Mesothelial cell of epicardium (in vitro differentiated cells): Measurements from ENCODE around the gene COPS2. TPM values are rescaled to one million over a fixed set of nuclear protein-coding genes. Genes with fewer than 3 reads are reported as not detected.
A peak's percentile ranks its signal among the peaks of the same experiment; 100 is the strongest.

Experiments used
- DNase-seq, 2 experiments: peaks; one replicate each; pipeline ENCODE4 v3.0.0; 2021; ENCODE audit warnings: low spot score in 2 of 2; ENCODE audit not compliant: unreplicated experiment in 2 of 2
- H3K27ac Mint-ChIP-seq: 2 replicates; pipeline ENCODE4 v1.8.0; 2021; ENCODE audit warnings: mixed read lengths
- H3K27me3 Mint-ChIP-seq: 2 replicates; pipeline ENCODE4 v1.8.0; 2021; ENCODE audit warnings: low read depth, mixed read lengths
- H3K36me3 Mint-ChIP-seq: 2 replicates; pipeline ENCODE4 v1.8.0; 2021; ENCODE audit warnings: mixed read lengths
- H3K4me1 Mint-ChIP-seq: 2 replicates; pipeline ENCODE4 v1.8.0; 2021; ENCODE audit warnings: mixed read lengths
- H3K4me3 Mint-ChIP-seq: 2 replicates; pipeline ENCODE4 v1.8.0; 2021; ENCODE audit warnings: mild to moderate bottlenecking, moderate library complexity, mixed read lengths
- H3K9me3 Mint-ChIP-seq: 2 replicates; pipeline ENCODE4 v1.8.0; 2021; ENCODE audit warnings: mixed read lengths
- total RNA-seq: library from RNA; stranded (reverse); gene quantifications from 3 replicates; pipeline ENCODE4 v1.2.1, GENCODE V29; 2021
- TF ChIP-seq, protein P1 (sequence below): fragments of 200-600 bp; sonication (generic); IDR thresholded peaks from one replicate; pipeline ENCODE4 v1.5.0; 2021; ENCODE audit warnings: antibody characterized with exemption; ENCODE audit not compliant: unreplicated experiment

Gene COPS2
- total RNA-seq, 1 donor from 2014 or later = 79.9 TPM

DNA sequence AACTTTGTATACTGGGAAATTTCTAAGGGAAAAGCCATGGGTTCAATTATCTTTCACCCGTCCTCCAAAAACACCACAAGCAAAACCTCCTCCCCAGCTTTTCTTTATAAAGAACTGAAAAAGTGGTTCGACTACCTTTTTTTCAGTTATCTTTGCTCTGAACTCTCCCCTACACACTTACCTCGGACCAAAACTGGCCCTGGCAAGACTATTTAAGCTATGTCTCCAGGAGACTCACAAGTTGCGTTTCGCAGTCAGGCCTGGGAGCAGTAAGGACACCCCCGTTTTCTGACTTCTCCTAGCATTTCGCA lies 645 bp downstream of the COPS2 start:
- TF ChIP-seq, protein P1, sequence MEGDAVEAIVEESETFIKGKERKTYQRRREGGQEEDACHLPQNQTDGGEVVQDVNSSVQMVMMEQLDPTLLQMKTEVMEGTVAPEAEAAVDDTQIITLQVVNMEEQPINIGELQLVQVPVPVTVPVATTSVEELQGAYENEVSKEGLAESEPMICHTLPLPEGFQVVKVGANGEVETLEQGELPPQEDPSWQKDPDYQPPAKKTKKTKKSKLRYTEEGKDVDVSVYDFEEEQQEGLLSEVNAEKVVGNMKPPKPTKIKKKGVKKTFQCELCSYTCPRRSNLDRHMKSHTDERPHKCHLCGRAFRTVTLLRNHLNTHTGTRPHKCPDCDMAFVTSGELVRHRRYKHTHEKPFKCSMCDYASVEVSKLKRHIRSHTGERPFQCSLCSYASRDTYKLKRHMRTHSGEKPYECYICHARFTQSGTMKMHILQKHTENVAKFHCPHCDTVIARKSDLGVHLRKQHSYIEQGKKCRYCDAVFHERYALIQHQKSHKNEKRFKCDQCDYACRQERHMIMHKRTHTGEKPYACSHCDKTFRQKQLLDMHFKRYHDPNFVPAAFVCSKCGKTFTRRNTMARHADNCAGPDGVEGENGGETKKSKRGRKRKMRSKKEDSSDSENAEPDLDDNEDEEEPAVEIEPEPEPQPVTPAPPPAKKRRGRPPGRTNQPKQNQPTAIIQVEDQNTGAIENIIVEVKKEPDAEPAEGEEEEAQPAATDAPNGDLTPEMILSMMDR = no peak
- Mint-ChIP-seq H3K4me1 (peaks cover 38% of the 10 kb centered on the region), H3K36me3 (no peaks in the 10 kb centered on the region), H3K27ac (peak overlapping the region; percentile 97), H3K27me3 (no peaks in the 10 kb centered on the region), H3K4me3 (peak overlapping the region; percentile 96), H3K9me3 (no peaks in the 10 kb centered on the region)
- no peak for DNase-seq

DNA sequence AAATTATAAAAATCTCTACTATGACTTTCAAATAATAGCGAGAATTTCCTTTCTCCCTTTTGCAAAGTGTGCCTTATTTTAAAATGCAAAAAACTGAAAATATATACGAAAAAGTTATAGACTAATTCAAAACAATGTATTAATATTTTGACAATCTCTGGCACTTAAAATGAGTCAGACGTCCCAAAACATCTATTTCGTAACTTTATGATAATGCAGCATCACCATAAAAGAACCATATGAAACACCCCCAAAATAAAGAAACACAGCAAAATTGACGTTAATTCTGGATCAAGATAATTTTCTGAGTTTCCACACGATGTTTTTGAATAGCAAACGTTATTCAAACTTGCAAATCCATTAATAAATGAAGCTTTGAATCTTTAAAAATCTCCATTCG lies 1.0 kb downstream of the COPS2 start:
- no peaks in the 10 kb centered on the region for H3K36me3 Mint-ChIP-seq
- H3K27me3 Mint-ChIP-seq = no peaks in the 10 kb centered on the region
- H3K9me3 Mint-ChIP-seq = no peaks in the 10 kb centered on the region
- peaks cover 38% of the 10 kb centered on the region for H3K4me1 Mint-ChIP-seq
- peak overlapping the region; percentile 96 for H3K4me3 Mint-ChIP-seq
- TF ChIP-seq, protein P1 = no peak
- H3K27ac Mint-ChIP-seq = peak overlapping the region; percentile 97
- DNase-seq = no peak

DNA sequence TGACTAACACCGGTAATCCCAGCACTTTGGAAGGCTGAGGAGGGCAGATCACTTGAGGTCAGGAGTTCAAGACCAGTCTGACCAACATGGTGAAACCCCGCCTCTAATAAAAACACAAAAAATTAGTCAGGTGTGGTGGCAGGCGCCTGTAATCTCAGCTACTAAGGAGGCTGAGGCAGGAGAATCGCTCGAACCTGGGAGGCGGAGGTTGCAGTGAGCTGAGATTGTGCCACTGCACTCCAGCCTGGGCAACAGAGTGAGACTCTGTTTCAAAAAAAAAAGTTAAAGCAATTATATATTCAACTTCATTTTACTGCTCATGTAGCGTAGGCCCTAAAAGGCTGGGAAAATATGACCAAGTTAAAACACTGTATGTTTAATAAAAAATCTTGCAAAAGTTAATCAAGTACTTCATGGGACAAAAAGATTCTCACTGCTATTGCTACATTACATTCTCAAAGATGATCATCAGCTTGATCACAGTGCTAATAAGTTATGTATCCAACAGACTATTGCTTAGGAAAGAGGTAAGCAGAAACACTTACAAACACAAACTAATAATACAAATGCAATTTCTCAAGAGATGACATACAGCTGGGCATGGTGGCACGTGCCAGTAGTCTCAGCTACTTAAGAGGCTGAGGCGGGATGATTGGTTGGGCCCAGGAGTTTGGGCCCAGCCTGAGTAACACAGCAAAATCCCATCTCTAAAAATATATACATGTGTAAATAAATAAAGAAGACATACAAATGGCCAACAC lies 2.7 kb downstream of the COPS2 start:
- DNase-seq = no peak
- Mint-ChIP-seq H3K36me3 (no peaks in the 10 kb centered on the region), H3K9me3 (no peaks in the 10 kb centered on the region), H3K27ac (no peak overlapping the region), H3K4me3 (peak overlapping the region; percentile 22), H3K4me1 (peaks cover 38% of the 10 kb centered on the region), H3K27me3 (no peaks in the 10 kb centered on the region)
- TF ChIP-seq, protein P1 = no peak

DNA sequence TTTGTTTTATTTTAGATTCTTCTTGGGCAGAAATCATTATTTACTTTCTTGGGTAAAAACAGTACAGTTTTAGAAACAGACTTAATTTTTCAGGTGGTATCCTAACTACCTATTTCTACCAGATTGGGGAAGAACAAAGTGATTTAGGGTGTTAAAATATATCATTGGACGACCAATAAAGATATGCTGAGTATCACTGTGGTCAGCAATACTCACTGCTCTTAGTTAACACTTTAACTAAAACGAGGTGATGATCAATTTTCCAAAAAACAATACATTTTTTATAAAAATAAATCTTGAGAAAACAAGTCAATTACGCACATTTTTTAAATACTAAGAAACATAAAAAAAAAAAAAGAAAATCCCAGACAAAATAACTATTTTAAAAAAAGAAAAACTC lies 3.6 kb downstream of the COPS2 start:
- TF ChIP-seq, protein P1 = no peak
- no peaks in the 10 kb centered on the region for H3K36me3 Mint-ChIP-seq
- DNase-seq = no peak
- peaks cover 34% of the 10 kb centered on the region for H3K4me1 Mint-ChIP-seq
- no peaks in the 10 kb centered on the region for H3K9me3 Mint-ChIP-seq
- H3K27me3 Mint-ChIP-seq = no peaks in the 10 kb centered on the region
- H3K4me3 Mint-ChIP-seq = no peak overlapping the region
- no peak overlapping the region for H3K27ac Mint-ChIP-seq

DNA sequence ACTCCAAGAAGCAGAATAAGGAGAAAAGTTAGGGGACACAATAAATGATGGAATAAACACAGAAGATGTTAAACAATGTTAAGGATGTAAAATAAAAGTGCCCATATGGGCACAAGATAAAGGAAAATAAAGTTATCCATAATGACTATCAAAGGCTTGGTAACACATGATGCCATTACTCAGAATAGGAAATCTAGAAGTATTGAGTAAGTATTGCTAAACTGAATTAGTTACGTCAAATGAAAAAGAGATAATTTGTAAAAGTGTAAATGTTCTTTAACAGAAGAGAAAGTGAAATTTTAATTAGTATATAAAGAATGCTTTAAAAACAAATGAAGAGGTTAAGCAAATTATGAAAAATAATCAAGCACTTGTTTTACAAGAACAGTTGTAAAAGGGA lies 6.7 kb downstream of the COPS2 start:
- Mint-ChIP-seq H3K36me3 (no peaks in the 10 kb centered on the region), H3K27ac (no peak overlapping the region), H3K4me3 (no peak overlapping the region), H3K4me1 (peaks cover 25% of the 10 kb centered on the region), H3K9me3 (no peaks in the 10 kb centered on the region), H3K27me3 (no peaks in the 10 kb centered on the region)
- DNase-seq = no peak
- TF ChIP-seq, protein P1 = no peak
